A549 (cell line): Measurements from ENCODE around the gene GYS1.

Experiments
- HOXA7 ChIP-seq: fragments of 250-450 bp; sonication (Bioruptor Pico); IDR thresholded peaks from 2 replicates; pipeline ENCODE4 v1.5.0; 2020; ENCODE audit warnings: mild to moderate bottlenecking, moderate library complexity
- MAX ChIP-seq: IDR thresholded peaks from 2 replicates; pipeline ENCODE4 v1.6.1; 2012

- no peak for TF ChIP-seq HOXA7 (CRISPR knock-in tag)
- no peak for TF ChIP-seq MAX
Measured at GRCh38 chr19:49011194-49011593, 18.1 kb upstream of the GYS1 start.
